AG04449 (cell line): ENCODE measurements around the gene ELF2.

Experiments used
- CTCF ChIA-PET: fragments of 350-600 bp; formaldehyde crosslinking; extraction: SDS; loops from one replicate; lab custom pipeline; 2021; ENCODE audit warnings: antibody characterized with exemption; lab: Yijun Ruan, JAX
- POLR2A ChIA-PET: fragments of 400-600, 350-600 bp; formaldehyde crosslinking; extraction: SDS; loops from one replicate; lab custom pipeline; 2020; ENCODE audit warnings: antibody characterized with exemption, inconsistent platforms; lab: Yijun Ruan, JAX
- DNase-seq: peaks from one replicate; pipeline ENCODE4 v3.0.0-alpha.2; 2010; ENCODE audit warnings: low read depth, low spot score
- H3K4me3 ChIP-seq: 2 replicates; pipeline ENCODE4 v1.5.1; 2011; ENCODE audit warnings: low read depth, mild to moderate bottlenecking, control low read depth, low read length
- TF ChIP-seq, protein P1 (sequence below): IDR thresholded peaks from one replicate; pipeline ENCODE4 v1.5.1; 2011; ENCODE audit warnings: mild to moderate bottlenecking, moderate library complexity, low read length, control low read depth, inconsistent platforms; ENCODE audit not compliant: insufficient read depth; ENCODE audit errors: missing control alignments

Gene ELF2

GRCh38 chr4:139048026-139048425 lies 129.0 kb downstream of the ELF2 start:
- TF ChIP-seq, protein P1, sequence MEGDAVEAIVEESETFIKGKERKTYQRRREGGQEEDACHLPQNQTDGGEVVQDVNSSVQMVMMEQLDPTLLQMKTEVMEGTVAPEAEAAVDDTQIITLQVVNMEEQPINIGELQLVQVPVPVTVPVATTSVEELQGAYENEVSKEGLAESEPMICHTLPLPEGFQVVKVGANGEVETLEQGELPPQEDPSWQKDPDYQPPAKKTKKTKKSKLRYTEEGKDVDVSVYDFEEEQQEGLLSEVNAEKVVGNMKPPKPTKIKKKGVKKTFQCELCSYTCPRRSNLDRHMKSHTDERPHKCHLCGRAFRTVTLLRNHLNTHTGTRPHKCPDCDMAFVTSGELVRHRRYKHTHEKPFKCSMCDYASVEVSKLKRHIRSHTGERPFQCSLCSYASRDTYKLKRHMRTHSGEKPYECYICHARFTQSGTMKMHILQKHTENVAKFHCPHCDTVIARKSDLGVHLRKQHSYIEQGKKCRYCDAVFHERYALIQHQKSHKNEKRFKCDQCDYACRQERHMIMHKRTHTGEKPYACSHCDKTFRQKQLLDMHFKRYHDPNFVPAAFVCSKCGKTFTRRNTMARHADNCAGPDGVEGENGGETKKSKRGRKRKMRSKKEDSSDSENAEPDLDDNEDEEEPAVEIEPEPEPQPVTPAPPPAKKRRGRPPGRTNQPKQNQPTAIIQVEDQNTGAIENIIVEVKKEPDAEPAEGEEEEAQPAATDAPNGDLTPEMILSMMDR = no peak
- H3K4me3 ChIP-seq = no peak overlapping the region
- ChIA-PET CTCF (interaction anchor here (14.1 kb wide), 1 partner anchor 18 kb away, joined by 124 read pairs; no protein-coding TSS in a partner anchor), POLR2A (no interaction called here)
- DNase-seq = no peak

GRCh38 chr4:139044291-139044690 lies 132.7 kb downstream of the ELF2 start:
- ChIA-PET POLR2A (no interaction called here), CTCF (interaction anchor here (2.0 to 14.1 kb wide), 2 partner anchors 14 to 54 kb away, joined by 4 to 124 read pairs; no protein-coding TSS in a partner anchor)
- TF ChIP-seq, protein P1 = no peak
- no peak for DNase-seq
- no peak overlapping the region for H3K4me3 ChIP-seq

DNA sequence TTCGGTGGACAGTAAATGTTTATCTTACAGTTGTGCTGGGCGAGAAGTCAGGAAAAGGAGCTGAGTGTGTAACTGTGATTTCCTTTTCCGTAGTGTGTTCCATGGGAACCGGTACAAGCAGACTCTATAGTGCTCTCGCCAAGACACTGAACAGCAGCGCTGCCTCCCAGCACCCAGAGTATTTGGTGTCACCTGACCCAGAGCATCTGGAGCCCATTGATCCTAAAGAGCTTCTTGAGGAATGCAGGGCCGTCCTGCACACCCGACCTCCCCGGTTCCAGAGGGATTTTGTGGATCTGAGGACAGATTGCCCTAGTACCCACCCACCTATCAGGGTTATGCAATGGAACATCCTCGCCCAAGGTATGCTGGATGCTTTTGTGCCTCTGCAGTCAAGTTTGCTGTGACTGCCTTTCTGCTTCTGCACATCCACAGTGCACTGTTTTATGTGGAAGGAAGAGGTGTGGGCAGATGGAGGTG lies 134.0 kb downstream of the ELF2 start:
- ChIA-PET CTCF (interaction anchor here (0.6 to 14.1 kb wide), 3 partner anchors 9 to 13 kb away, joined by 3 to 124 read pairs (median 3); no protein-coding TSS in a partner anchor), POLR2A (no interaction called here)
- DNase-seq = no peak

DNA sequence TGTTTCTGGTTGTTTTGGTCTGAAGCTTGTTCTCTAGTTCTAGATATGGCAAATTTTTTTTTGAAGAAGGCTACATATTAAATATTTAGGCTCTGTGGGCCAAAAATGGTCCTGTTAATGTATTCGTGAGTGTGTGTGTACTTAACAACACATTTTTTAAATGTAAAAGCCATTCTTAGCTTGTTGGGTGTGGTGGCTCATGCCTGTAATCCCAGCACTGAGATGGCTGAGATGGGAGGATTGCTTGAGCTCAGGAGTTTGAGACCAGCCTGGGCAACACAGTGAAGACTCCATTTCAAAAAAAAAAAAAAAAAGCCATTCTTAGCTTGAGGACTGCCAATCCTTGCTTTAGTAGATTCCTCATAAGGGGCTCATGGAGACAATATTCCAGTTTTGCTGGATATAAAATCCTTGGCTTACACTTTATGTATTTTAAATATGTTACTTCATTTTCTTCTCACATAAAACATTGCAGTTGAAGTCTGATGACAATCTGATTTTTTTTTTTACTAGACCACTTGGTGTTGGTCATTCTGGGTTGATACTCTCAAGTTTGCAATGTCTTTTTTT lies 138.1 kb downstream of the ELF2 start:
- ChIA-PET CTCF (interaction anchor here (1.6 to 14.1 kb wide), 2 partner anchors 9 to 12 kb away, joined by 5 to 124 read pairs; no protein-coding TSS in a partner anchor), POLR2A (interaction anchor here (0.6 kb wide), 1 partner anchor 21 kb away, joined by 5 read pairs; no protein-coding TSS in a partner anchor)
- TF ChIP-seq, protein P1 = no peak
- H3K4me3 ChIP-seq = no peak overlapping the region
- no peak for DNase-seq

More for the DNA sequence above, 134.0 kb downstream of the ELF2 start:
- TF ChIP-seq, protein P1 = no peak
- H3K4me3 ChIP-seq = no peak overlapping the region

DNA sequence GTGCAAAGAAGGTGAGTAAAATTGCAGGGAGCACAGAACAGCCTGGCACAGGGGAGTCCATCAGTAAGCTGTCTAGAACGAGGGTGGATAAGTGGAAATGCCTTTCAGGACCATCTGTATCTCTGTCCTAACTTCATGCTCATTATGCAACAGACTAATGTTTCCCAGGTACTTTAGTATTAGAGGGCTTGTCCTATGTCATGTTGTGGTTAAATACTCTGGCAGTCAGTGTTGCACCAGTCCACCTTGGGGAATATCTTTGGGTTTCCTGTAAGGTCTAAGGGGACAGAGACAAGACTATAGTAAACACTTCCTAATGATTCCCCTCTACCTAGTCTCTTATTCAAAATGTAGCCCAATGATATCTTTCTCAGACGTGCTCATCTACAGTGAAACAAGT lies 140.1 kb downstream of the ELF2 start:
- POLR2A ChIA-PET = interaction anchor here (0.6 kb wide), 1 partner anchor 20 kb away, joined by 4 read pairs; no protein-coding TSS in a partner anchor

GRCh38 chr4:139035650-139036049 lies 141.4 kb downstream of the ELF2 start:
- TF ChIP-seq, protein P1 = no peak
- POLR2A ChIA-PET = no interaction called here
- H3K4me3 ChIP-seq = no peak overlapping the region
- DNase-seq = no peak
- CTCF ChIA-PET = interaction anchor here (0.7 to 1.4 kb wide), 3 partner anchors 23 to 260 kb away, joined by 3 to 4 read pairs (median 3); no protein-coding TSS in a partner anchor

More for the DNA sequence above, 140.1 kb downstream of the ELF2 start:
- no peak for DNase-seq
- CTCF ChIA-PET = interaction anchor here (1.0 to 14.1 kb wide), 3 partner anchors 6 to 259 kb away, joined by 3 to 124 read pairs (median 4); no protein-coding TSS in a partner anchor
- TF ChIP-seq, protein P1 = no peak
- H3K4me3 ChIP-seq = no peak overlapping the region
